Measurements from ENCODE around the gene CNBD2.

The CNBD2 gene

DNA sequence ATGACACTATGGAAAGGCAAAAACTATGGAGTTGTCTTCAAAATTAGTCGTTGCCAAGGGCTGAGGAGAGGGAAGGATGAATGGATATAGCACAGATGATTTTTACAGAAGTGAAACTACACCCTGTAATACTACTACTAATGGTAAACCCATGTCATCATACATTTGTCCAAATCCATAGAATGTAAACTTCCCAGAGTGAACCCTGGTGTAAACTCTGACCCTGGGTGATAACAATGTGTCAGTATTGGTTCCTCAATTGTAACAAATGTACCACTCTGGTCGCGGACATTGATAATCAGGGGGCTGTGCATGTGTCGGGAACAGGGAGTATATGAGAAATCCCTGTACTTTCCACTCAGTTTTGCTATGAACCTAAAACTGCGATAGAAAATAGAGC, 72.2 kb downstream of the CNBD2 start:
- TF ChIP-seq RAD21 (IDR thresholded peaks at IDR 0.05; ENCODE audit: low read depth) (no peak), CEBPB (IDR thresholded peaks at IDR 0.05) (no peak), TEAD4 (IDR thresholded peaks at IDR 0.05) (no peak), EP300 (IDR thresholded peaks at IDR 0.05; ENCODE audit: borderline replicate concordance) (no peak), CREB1 (IDR thresholded peaks at IDR 0.05; ENCODE audit: low read depth) (no peak), TCF12 (IDR thresholded peaks at IDR 0.05; ENCODE audit: low read depth) (no peak), YY1 (IDR thresholded peaks at IDR 0.05; ENCODE audit: low read depth) (no peak), TAF1 (IDR thresholded peaks at IDR 0.05; ENCODE audit: low read depth) (no peak), FOXM1 (IDR thresholded peaks at IDR 0.05; ENCODE audit: borderline replicate concordance, low read depth) (no peak), ZBTB7A (IDR thresholded peaks at IDR 0.05; ENCODE audit: low read depth) (no peak), EGR1 (IDR thresholded peaks at IDR 0.05) (no peak), NFIC (IDR thresholded peaks at IDR 0.05) (no peak), REST (IDR thresholded peaks at IDR 0.05; ENCODE audit: low read depth) (no peak)
- TF ChIP-seq, protein P1, sequence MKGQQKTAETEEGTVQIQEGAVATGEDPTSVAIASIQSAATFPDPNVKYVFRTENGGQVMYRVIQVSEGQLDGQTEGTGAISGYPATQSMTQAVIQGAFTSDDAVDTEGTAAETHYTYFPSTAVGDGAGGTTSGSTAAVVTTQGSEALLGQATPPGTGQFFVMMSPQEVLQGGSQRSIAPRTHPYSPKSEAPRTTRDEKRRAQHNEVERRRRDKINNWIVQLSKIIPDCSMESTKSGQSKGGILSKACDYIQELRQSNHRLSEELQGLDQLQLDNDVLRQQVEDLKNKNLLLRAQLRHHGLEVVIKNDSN (IDR thresholded peaks at IDR 0.05) = no peak
- TF ChIP-seq, protein P2, sequence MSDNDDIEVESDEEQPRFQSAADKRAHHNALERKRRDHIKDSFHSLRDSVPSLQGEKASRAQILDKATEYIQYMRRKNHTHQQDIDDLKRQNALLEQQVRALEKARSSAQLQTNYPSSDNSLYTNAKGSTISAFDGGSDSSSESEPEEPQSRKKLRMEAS (IDR thresholded peaks at IDR 0.05) = no peak

DNA sequence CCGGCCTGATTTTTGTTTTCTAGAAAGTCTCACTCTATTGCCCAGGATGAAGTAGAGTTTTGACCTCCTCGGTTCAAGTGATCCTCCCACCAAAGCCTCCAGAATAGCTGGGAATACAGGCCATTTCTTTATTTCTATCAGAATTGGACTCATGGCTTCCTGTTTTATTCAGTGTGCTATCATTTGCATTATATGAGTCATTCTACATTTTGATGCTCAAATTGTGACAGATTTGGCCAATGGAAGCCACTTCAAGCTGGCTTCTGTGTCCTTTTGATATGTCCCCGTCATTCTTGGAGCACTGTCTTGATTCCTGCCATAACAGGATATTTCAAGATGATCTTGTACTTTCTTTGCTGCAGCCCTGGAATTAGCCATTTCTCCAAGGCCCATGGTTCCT, 75.1 kb downstream of the CNBD2 start:
- TF ChIP-seq RAD21 (IDR thresholded peaks at IDR 0.05; ENCODE audit: low read depth) = no peak
- TF ChIP-seq, protein P1 (IDR thresholded peaks at IDR 0.05) = no peak
- TF ChIP-seq ZBTB7A (IDR thresholded peaks at IDR 0.05; ENCODE audit: low read depth) = no peak
- TF ChIP-seq EP300 (IDR thresholded peaks at IDR 0.05; ENCODE audit: borderline replicate concordance) = no peak
- no peak for TF ChIP-seq EGR1 (IDR thresholded peaks at IDR 0.05)
- no peak for TF ChIP-seq TCF12 (IDR thresholded peaks at IDR 0.05; ENCODE audit: low read depth)
- no peak for TF ChIP-seq FOXM1 (IDR thresholded peaks at IDR 0.05; ENCODE audit: borderline replicate concordance, low read depth)
- TF ChIP-seq, protein P2 (IDR thresholded peaks at IDR 0.05) = no peak
- TF ChIP-seq YY1 (IDR thresholded peaks at IDR 0.05; ENCODE audit: low read depth) = no peak
- no peak for TF ChIP-seq REST (IDR thresholded peaks at IDR 0.05; ENCODE audit: low read depth)
- no peak for TF ChIP-seq TAF1 (IDR thresholded peaks at IDR 0.05; ENCODE audit: low read depth)

DNA sequence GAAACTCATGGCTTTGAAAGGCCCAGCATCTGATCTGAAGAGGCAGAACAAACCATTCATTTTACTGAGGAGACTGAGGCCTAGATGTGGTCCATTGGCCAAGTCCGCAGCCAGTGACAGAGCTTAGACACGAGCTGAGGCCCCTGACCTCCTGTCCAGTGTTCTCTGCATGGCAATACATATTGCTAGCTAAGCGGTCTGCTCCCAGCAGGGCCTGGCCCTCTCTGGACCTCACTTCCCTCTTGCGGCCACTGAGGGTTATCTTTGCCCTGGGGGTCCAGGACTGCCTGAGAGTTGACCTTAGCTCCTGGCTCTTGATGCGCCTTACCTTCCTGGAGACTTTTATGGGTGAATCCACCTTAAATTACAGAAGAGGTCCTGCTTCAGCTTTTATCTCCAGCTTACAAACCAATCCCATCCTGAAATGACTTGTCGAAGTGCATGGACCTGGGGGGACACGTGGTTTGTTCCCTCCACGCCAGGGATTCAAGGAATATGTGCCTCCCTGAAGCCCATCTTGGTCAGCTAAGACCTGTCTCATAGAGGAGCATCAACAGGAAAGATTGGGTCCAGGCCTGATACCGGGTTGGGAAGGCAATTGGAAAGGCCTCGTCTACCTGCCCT, 75.6 kb downstream of the CNBD2 start:
- TF ChIP-seq FOXM1 (IDR thresholded peaks at IDR 0.05; ENCODE audit: borderline replicate concordance, low read depth) (no peak), CEBPB (IDR thresholded peaks at IDR 0.05) (no peak), TEAD4 (IDR thresholded peaks at IDR 0.05) (no peak), RAD21 (IDR thresholded peaks at IDR 0.05; ENCODE audit: low read depth) (no peak), TCF12 (IDR thresholded peaks at IDR 0.05; ENCODE audit: low read depth) (no peak), NFIC (IDR thresholded peaks at IDR 0.05) (no peak), YY1 (IDR thresholded peaks at IDR 0.05; ENCODE audit: low read depth) (no peak), EGR1 (IDR thresholded peaks at IDR 0.05) (no peak)
- TF ChIP-seq, protein P1 (IDR thresholded peaks at IDR 0.05) = no peak

- TF ChIP-seq CEBPB (IDR thresholded peaks at IDR 0.05) (no peak), EGR1 (IDR thresholded peaks at IDR 0.05) (no peak), TEAD4 (IDR thresholded peaks at IDR 0.05) (no peak), ZBTB7A (IDR thresholded peaks at IDR 0.05; ENCODE audit: low read depth) (no peak), YY1 (IDR thresholded peaks at IDR 0.05; ENCODE audit: low read depth) (no peak), RAD21 (IDR thresholded peaks at IDR 0.05; ENCODE audit: low read depth) (no peak), CREB1 (IDR thresholded peaks at IDR 0.05; ENCODE audit: low read depth) (no peak), TCF12 (IDR thresholded peaks at IDR 0.05; ENCODE audit: low read depth) (no peak), NFIC (IDR thresholded peaks at IDR 0.05) (no peak), REST (IDR thresholded peaks at IDR 0.05; ENCODE audit: low read depth) (no peak), TAF1 (IDR thresholded peaks at IDR 0.05; ENCODE audit: low read depth) (no peak), EP300 (IDR thresholded peaks at IDR 0.05; ENCODE audit: borderline replicate concordance) (no peak), FOXM1 (IDR thresholded peaks at IDR 0.05; ENCODE audit: borderline replicate concordance, low read depth) (no peak)
- TF ChIP-seq, protein P1 (IDR thresholded peaks at IDR 0.05) = no peak
- TF ChIP-seq, protein P2 (IDR thresholded peaks at IDR 0.05) = no peak
These were observed 77.0 kb downstream of the CNBD2 start for GRCh38 chr20:36045373-36045714.

Measured in Ishikawa (cell line).